PFSK-1 (cell line): ENCODE measurements around the gene SOX12.

Experiments used
- FOXP2 ChIP-seq: optimal IDR thresholded peaks from 2 replicates; pipeline ENCODE3; 2011; ENCODE audit warnings: borderline replicate concordance, control low read depth, inconsistent platforms; ENCODE audit not compliant: insufficient read depth; ENCODE audit errors: extremely low read length, extremely low read depth
- POLR2AphosphoS5 ChIP-seq: IDR thresholded peaks from 2 replicates; pipeline ENCODE4 v1.6.1; 2012; ENCODE audit warnings: low read depth, mild to moderate bottlenecking, control low read depth, low read length, moderate library complexity
- SIN3A ChIP-seq: IDR thresholded peaks from 2 replicates; pipeline ENCODE4 v1.6.1; 2012; ENCODE audit warnings: mild to moderate bottlenecking, low read length, moderate library complexity, borderline replicate concordance; ENCODE audit not compliant: insufficient read depth
- TAF1 ChIP-seq: IDR thresholded peaks from 2 replicates; pipeline ENCODE4 v1.6.1; 2012; ENCODE audit warnings: low read length, control low read depth, borderline replicate concordance; ENCODE audit not compliant: insufficient read depth
- TF ChIP-seq, protein P1 (sequence below), 2 experiments: IDR thresholded peaks; 2 replicates each; pipeline versions ENCODE4 v1.6.1 to v1.8.0; 2011 to 2012; ENCODE audit warnings: low read depth in 2 of 2, low read length in 2 of 2, control low read depth in 1 of 2, inconsistent platforms in 1 of 2, mild to moderate bottlenecking in 1 of 2, moderate library complexity in 1 of 2; ENCODE audit not compliant: insufficient read depth in 1 of 2

Gene SOX12

DNA sequence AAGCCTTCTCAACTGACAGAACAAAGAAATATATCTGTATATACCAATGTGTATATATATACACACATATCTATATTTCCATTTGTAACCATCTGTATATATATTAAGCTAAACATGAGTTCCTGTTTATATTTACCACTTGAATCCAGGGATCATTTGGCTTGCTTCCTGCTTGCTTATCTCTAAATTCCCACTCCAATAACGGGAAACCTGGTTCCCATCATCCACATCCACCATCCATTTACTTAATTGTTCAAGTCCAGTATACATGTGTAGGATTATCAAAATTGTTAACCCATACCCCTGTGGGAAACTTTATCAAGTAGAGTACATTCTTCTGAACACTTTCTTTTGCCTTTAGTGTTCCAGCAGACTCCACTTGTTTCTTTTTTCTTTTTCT, 12.5 kb upstream of the SOX12 start:
- TF ChIP-seq, protein P1, sequence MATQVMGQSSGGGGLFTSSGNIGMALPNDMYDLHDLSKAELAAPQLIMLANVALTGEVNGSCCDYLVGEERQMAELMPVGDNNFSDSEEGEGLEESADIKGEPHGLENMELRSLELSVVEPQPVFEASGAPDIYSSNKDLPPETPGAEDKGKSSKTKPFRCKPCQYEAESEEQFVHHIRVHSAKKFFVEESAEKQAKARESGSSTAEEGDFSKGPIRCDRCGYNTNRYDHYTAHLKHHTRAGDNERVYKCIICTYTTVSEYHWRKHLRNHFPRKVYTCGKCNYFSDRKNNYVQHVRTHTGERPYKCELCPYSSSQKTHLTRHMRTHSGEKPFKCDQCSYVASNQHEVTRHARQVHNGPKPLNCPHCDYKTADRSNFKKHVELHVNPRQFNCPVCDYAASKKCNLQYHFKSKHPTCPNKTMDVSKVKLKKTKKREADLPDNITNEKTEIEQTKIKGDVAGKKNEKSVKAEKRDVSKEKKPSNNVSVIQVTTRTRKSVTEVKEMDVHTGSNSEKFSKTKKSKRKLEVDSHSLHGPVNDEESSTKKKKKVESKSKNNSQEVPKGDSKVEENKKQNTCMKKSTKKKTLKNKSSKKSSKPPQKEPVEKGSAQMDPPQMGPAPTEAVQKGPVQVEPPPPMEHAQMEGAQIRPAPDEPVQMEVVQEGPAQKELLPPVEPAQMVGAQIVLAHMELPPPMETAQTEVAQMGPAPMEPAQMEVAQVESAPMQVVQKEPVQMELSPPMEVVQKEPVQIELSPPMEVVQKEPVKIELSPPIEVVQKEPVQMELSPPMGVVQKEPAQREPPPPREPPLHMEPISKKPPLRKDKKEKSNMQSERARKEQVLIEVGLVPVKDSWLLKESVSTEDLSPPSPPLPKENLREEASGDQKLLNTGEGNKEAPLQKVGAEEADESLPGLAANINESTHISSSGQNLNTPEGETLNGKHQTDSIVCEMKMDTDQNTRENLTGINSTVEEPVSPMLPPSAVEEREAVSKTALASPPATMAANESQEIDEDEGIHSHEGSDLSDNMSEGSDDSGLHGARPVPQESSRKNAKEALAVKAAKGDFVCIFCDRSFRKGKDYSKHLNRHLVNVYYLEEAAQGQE (IDR thresholded peaks at IDR 0.05; ENCODE audit: insufficient read depth in 1 of 2, low read depth in 2 of 2, low read length in 2 of 2) = no peak
- TF ChIP-seq SIN3A (no peak), TAF1 (no peak), POLR2AphosphoS5 (no peak), FOXP2 (no peak)

GRCh38 chr20:313402-313801, 11.9 kb upstream of the SOX12 start:
- TF ChIP-seq, protein P1 (IDR thresholded peaks at IDR 0.05; ENCODE audit: insufficient read depth in 1 of 2, low read depth in 2 of 2, low read length in 2 of 2) = no peak
- TF ChIP-seq SIN3A (no peak), FOXP2 (no peak), POLR2AphosphoS5 (no peak), TAF1 (no peak)

DNA sequence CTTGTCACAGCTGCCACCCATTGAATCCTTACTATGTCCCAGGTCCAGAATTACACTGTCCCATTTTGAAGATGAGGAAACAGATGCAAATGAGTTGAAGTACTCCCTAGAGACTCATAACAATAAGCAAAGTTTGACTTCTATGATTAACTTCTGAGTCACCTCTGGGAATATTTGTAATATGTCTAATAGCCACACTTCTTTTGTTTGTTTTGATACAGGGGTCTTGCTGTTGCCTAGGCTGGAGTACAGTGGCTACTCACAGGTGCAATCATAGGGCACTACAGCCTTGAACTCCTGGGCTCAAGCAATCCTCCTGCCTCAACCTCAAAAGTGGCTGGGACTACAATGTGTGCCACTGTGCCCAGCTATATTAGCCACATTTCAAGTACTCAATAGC, 11.4 kb upstream of the SOX12 start:
- TF ChIP-seq POLR2AphosphoS5 = no peak
- TF ChIP-seq SIN3A = no peak
- TF ChIP-seq, protein P1 (IDR thresholded peaks at IDR 0.05; ENCODE audit: insufficient read depth in 1 of 2, low read depth in 2 of 2, low read length in 2 of 2) = no peak
- no peak for TF ChIP-seq FOXP2
- no peak for TF ChIP-seq TAF1

DNA sequence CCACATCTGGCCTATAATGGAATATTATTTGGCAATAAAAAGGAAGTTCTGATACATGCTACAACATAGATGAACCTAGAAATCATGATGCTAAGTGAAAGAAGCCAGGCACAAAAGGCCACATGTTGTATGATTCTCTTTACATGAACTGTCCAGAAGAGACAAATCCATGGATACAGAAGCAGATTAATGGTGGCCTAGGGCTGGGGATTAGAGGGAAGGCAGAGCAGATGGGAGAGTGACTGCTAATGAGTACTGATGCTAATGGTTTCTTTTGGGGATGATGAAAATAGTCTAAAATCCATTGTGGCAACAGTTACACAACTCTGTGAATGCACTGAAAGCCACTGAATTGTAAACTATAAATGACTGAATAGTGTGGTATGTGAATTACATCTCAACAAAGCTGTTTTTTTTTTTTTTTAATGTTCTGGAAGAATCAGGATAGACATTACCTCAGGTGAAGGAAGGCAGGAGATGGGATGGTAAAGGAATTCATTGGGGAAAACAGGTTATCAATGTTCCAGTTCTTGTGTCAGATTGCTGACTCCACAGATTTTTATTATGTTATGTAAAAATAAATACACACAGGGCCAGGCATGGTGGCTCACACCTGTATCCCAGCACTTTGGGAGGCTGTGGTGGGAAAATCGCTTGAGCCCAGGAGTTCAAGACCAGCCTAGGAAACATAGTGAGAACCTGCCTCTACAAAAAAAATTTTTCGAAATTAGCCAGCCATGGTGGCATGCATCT, 8.9 kb upstream of the SOX12 start:
- TF ChIP-seq POLR2AphosphoS5 = no peak
- TF ChIP-seq TAF1 = no peak
- no peak for TF ChIP-seq SIN3A
- TF ChIP-seq, protein P1 (IDR thresholded peaks at IDR 0.05; ENCODE audit: insufficient read depth in 1 of 2, low read depth in 2 of 2, low read length in 2 of 2) = no peak
- no peak for TF ChIP-seq FOXP2
